Left colon (tissue), 2 donors: Measurements from ENCODE around the gene MMP10. TPM values are rescaled to one million over a fixed set of nuclear protein-coding genes. Genes with fewer than 3 reads are reported as not detected.

Source experiments
- ATAC-seq: fragments of 200-7000 bp; cut with Tn5 transposase; one replicate; pipeline ENCODE4 v1.9.1; 2020; ENCODE audit warnings: mild to moderate bottlenecking, moderate library complexity
- DNase-seq, 2 donors: peaks; one replicate each; pipeline ENCODE4 v3.0.0-alpha.2; 2020
- intact Hi-C, 2 donors: fragments of 100-400 bp; cut with DNase I in 1 of 2; cut with micrococcal nuclease in 1 of 2; formaldehyde crosslinking; loops; one replicate each; pipeline versions ENCODE4 v1.11.2 to v1.14.0; 2022; cut with DNase I, micrococcal nuclease
- long read RNA-seq: library from polyadenylated mRNA; unstranded; transcript quantifications from one replicate; pipeline ENCODE4 v2.0.0, GENCODE V29; 2021
- total RNA-seq, 2 donors: library from RNA; stranded (reverse); fragmentation: NEBNext Ultra II Directional; extraction: Animal tissue kit (Norgen Biotek cat#: 25700); gene quantifications; one replicate each; pipeline ENCODE4 v1.2.1, GENCODE V29; 2021
- donor health status: DM: no; HTN: no; CAD: no.
- donor health status: DM: yes; HTN: yes; CAD: no.

Gene MMP10
- under 1 TPM in 1 of 2 donors, not detected in 1; 0.47 TPM for total RNA-seq
- long read RNA-seq = 0 reads

DNA sequence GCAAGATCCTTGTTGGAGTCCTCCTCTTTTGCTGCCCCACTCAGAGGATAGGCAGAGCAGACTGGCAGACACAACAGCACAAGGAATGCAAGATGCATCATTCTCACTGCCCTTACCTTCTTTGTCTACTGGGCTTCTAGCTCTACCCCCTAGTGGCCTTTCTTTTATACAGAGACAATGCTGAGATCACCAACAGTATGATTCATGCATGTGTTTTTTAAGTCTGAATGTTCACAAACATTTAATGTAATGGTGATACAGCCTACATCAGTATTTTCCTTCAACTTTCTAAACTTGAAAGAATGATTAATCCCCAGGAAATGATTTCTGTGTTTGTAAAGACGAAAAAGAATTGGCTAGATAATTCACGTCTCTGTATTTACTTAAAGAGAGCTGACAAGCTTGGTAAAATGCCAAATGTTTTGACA lies at the start of gene MMP10:
Gene MMP10, minus strand, starts transcription at position 138 of the 428 bp plus-strand sequence. Its CDS starts 37 bp downstream, at position 101.
- ATAC-seq (peak; percentile 67), DNase-seq (no peak)
- intact Hi-C loops = no loop called here

- intact Hi-C loops = no loop called here
- ATAC-seq = no peak
- DNase-seq = no peak
These were observed 49.0 kb upstream of the MMP10 start for GRCh38 chr11:102829316-102830000.

- ATAC-seq (no peak), DNase-seq (no peak)
- intact Hi-C loops = no loop called here
These were observed 44.1 kb upstream of the MMP10 start for GRCh38 chr11:102824556-102824955.

DNA sequence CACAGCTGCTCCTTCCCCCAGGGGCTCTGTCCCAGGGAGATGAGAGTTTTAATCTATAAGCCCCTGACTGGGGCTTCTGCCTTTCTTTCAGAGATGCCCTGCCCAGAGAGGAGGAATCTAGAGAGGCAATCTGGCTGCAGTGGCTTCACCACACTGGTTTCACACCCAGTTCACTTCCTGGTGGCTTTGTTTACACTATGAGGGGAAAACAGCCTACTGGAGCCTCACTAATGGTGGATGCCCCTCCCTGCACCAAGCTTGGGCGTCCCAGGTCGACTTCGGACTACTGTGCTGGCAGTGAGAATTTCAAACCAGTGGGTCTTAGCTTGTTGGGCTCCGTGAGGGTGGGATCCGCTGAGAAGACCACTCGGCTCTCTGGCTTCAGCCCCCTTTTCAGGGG lies 39.1 kb upstream of the MMP10 start:
- intact Hi-C loops = no loop called here
- DNase-seq = no peak
- peak; percentile 81 for ATAC-seq

DNA sequence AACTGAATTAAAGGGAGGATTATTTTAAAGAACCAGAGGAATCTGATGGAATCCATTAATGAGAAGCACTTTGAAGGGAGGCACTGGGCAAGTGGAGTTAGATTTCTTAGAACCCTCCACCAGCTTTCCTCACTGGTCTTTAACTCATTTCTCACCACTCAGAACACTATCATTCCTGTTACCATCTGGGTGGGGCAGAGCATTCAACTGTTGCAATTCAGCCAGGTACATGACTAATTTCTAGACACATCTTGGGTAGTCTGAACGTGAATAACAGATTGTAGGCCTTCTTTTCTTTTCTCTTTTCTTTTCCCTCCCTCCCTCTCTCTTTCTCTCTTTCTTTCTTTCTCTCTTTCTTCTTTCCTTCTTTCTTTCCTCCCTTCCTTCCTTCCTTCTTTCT lies 33.1 kb upstream of the MMP10 start:
- no peak for DNase-seq
- intact Hi-C loops = no loop called here
- ATAC-seq = no peak

GRCh38 chr11:102812188-102812587 lies 31.8 kb upstream of the MMP10 start:
- intact Hi-C loops = no loop called here
- no peak for DNase-seq
- ATAC-seq = no peak

GRCh38 chr11:102810950-102811660 lies 30.7 kb upstream of the MMP10 start:
- intact Hi-C loops = no loop called here
- DNase-seq (no peak), ATAC-seq (peak; percentile 56)

DNA sequence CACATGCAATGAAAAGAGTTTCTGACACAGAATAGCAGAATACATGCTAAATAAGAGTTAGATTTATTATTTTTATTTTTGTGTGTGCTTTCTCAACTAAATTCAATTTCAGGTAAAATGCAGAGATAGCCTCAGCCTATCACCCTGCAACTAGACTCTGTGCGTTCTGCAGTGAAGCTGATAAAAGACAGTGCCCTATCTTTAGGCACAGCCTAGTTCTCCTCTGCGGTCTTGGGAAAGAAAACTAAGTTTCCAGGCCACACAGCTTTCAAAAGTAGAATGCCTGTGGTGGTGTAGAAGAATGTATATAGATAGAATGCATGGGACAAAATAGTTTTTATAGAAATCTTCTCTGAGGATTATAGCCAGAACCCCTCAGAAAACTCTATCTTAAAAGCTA lies 29.5 kb upstream of the MMP10 start:
- DNase-seq = no peak
- intact Hi-C loops = no loop called here
- no peak for ATAC-seq

GRCh38 chr11:102807921-102808320 lies 27.5 kb upstream of the MMP10 start:
- ATAC-seq (no peak), DNase-seq (no peak)
- intact Hi-C loops = no loop called here

DNA sequence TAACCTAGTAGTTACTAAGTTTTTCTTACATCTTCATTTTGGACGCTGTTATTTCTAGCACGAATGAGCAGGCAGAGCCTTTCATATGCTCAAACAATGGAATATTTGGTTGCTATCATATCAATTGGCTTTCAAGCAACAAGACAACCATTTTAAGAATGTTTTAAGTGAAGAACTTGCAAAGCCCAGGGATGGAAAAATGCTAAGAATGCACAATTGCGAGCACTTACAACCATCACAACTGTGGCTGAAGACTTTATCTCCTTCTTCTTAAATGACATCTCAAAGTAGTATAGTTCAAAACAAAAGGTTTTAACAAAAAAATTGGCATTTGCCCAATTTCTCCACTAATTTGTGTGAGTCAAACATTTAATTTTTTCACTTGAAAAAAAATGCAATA lies 25.9 kb upstream of the MMP10 start:
- DNase-seq (no peak), ATAC-seq (no peak)
- intact Hi-C loops = no loop called here

- DNase-seq (no peak), ATAC-seq (no peak)
- intact Hi-C loops = no loop called here
These were observed 21.9 kb upstream of the MMP10 start for GRCh38 chr11:102802341-102802740.

- no peak for ATAC-seq
- no peak for DNase-seq
These were observed 20.3 kb upstream of the MMP10 start for GRCh38 chr11:102800767-102801166.

DNA sequence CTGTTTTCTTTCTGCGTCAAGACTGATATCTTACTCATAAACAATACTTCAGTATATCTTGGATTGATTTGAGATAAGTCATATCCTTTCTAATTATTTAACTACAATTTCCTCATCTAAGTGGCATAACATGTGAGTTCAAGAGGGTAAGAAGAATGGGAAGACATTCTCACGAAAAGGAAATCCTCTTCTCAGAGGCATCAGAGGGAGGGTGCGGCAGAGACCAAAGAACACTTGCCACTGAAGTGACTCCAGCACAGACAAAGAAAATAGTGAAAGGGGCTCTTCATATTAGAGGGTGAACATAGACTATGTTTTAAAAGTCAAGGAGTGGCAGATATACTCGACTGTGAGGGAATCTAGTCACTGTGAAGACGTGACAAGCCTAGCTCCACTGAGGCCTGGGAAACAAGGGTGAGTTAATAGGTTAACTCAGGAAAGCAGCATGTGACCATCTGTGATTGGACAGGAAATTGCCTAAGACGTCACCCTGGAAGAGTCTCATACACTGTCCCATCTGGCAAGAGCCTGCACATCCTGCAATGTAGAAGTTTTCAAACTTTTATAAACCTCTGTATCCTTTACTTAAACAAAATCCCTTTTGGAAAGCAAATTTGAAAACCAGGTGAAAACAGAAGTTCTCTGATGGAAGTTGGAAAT lies 19.4 kb upstream of the MMP10 start:
- DNase-seq (no peak), ATAC-seq (no peak)
- intact Hi-C loops = no loop called here

More at GRCh38 chr11:102800767-102801166, 20.3 kb upstream of the MMP10 start:
- intact Hi-C loops = no loop called here

GRCh38 chr11:102798012-102798746 lies 17.8 kb upstream of the MMP10 start, which contains the start of gene MMP1:
TSS of gene MMP1 (minus strand) at chr11:102798160. CDS start at chr11:102798092, 68 bp downstream.
- intact Hi-C loops = no loop called here
- no peak for ATAC-seq
- DNase-seq = no peak

DNA sequence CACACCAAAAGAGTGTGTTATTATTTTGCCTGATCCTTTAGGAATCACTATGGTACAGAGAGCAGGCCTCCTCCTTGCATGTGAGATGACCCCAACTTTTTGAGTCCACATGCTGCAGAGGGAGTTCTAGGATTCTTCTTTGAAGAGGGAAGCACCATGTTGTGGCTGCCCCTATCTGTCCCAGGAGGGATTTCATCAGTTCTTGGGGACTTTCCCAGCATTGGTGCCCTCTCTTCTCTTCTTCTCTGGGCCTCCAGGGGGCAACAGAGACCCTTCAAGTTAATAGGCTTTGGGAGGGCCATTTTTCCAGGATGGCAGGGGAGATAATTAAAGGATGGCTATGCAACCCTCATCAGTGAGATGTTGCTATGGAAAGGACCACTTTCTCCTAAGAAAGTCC lies 14.0 kb upstream of the MMP10 start:
- intact Hi-C loops = no loop called here
- DNase-seq (no peak), ATAC-seq (no peak)

- ATAC-seq (peak; percentile 93), DNase-seq (peak in 1 of 2 donors; percentile 8)
- intact Hi-C loops = no loop called here
These were observed 13.4 kb upstream of the MMP10 start for GRCh38 chr11:102793677-102794290.

GRCh38 chr11:102792604-102793003 lies 12.2 kb upstream of the MMP10 start:
- no peak for ATAC-seq
- no peak for DNase-seq
- intact Hi-C loops = no loop called here

DNA sequence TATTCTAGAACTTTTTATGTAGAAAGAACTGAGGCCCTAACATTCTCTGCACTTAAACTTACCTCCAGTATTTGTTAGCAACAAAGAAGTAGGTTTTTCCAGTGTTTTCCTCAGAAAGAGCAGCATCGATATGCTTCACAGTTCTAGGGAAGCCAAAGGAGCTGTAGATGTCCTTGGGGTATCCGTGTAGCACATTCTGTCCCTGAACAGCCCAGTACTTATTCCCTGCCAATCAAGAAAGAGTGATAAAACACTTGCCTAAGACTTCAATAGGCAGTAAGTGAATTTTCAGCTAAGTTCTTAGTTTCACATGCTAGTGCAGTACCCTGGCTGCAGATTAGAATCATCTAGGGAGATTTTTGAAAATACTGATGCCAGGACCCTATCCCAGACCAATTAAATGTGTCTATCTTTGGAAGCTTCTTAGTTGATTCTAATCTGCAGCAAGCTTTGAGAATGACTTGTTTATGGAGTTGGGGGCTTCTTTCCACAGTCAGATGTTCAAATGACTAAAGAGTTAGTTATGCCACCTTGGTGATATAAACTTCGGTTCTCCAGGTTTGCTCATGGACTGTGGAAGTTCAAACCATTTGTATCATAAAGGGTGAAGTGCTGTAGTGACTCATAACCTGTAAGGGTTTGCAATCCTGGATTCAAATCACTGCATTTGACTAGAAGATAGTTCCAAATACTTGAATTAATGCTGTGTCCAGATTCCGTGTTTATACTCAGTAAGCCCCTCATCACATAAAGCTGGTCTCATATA lies 11.0 kb upstream of the MMP10 start:
- ATAC-seq = no peak
- no peak for DNase-seq
- intact Hi-C loops = no loop called here
